K562 (cell line): ENCODE results near the gene SKIC8.

Source experiments
- DPF2 ChIP-seq: fragments of 450-650 bp; IDR thresholded peaks from 2 replicates; pipeline ENCODE4 v1.6.1; 2016
- KDM4B ChIP-seq, 2 experiments: fragments of 450-650 bp in 1 of 2; sonication (generic) in 1 of 2; IDR thresholded peaks; 2 replicates each; pipeline ENCODE4 v1.6.1; 2016 to 2017; ENCODE audit warnings: borderline replicate concordance in 2 of 2, antibody characterized with exemption in 1 of 2, low read depth in 1 of 2, mild to moderate bottlenecking in 1 of 2
- MTA2 ChIP-seq: fragments of 450-650 bp; IDR thresholded peaks from 2 replicates; pipeline ENCODE4 v1.6.1; 2016; ENCODE audit warnings: low read depth
- SMARCB1 ChIP-seq: IDR thresholded peaks from 2 replicates; pipeline ENCODE4 v1.6.1; 2011; ENCODE audit warnings: improper control_type of control experiment, low read depth; ENCODE audit not compliant: insufficient read length
- SMARCC2 ChIP-seq: fragments of 450-650 bp; IDR thresholded peaks from 2 replicates; pipeline ENCODE4 v1.6.1; 2017; ENCODE audit warnings: antibody characterized with exemption, moderate library complexity, mild to moderate bottlenecking, low read depth
- SPI1 ChIP-seq: IDR thresholded peaks from 2 replicates; pipeline ENCODE4 v1.6.1; 2011; ENCODE audit warnings: low read depth, low read length, control low read depth, borderline replicate concordance
- TEAD1 ChIP-seq, 2 experiments: fragments of 450-650 bp in 1 of 2; sonication (generic) in 1 of 2; formaldehyde crosslinking; IDR thresholded peaks; 2 replicates each; pipeline versions ENCODE4 v1.4.0 to v1.8.0; 2020 to 2022; ENCODE audit warnings: mild to moderate bottlenecking in 2 of 2, missing genetic modification reagents in 1 of 2

DNA sequence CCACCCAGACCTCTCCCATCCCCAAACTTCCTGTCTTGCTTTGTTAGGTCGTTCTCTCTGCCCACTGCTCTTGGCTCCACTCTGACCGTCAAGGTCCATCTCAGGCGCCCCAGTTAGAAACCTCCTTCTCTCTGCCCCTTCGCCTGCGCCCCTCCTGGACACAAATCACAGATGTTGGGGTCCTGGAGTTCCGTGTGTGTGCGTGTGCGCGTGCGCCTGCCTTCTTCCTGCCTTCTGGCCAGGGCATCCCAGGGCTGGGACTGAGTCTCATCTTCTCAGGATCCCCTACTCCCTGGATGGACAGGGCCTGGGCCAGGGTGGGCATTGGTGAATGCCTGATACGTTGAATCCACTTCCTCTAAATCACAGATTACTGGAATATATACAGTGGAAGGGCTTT, 65.9 kb downstream of the SKIC8 start:
- TF ChIP-seq MTA2: no peak
- no peak for TF ChIP-seq SMARCB1
- TF ChIP-seq KDM4B (IDR thresholded peaks at IDR 0.05; ENCODE audit: borderline replicate concordance in 2 of 2, low read depth in 1 of 2): no peak
- no peak for TF ChIP-seq SMARCC2
- TF ChIP-seq DPF2: no peak
- TF ChIP-seq SPI1: 0 out of 2 replicates have a peak, but pooled peaks have one; percentile 17
- TF ChIP-seq TEAD1 (CRISPR knock-in tag; IDR thresholded peaks at IDR 0.05): no peak
